Activated CD4-positive, alpha-beta T cell treated with anti-CD3 and anti-CD28 coated beads, Interleukin-2, amount 50 U/mL, for 1 hour (primary cell): ENCODE results near the gene LRRC4B.

Experiments used
- DNase-seq: peaks from one replicate; pipeline ENCODE4 v3.0.0-alpha.2; 2020

The LRRC4B gene

DNA sequence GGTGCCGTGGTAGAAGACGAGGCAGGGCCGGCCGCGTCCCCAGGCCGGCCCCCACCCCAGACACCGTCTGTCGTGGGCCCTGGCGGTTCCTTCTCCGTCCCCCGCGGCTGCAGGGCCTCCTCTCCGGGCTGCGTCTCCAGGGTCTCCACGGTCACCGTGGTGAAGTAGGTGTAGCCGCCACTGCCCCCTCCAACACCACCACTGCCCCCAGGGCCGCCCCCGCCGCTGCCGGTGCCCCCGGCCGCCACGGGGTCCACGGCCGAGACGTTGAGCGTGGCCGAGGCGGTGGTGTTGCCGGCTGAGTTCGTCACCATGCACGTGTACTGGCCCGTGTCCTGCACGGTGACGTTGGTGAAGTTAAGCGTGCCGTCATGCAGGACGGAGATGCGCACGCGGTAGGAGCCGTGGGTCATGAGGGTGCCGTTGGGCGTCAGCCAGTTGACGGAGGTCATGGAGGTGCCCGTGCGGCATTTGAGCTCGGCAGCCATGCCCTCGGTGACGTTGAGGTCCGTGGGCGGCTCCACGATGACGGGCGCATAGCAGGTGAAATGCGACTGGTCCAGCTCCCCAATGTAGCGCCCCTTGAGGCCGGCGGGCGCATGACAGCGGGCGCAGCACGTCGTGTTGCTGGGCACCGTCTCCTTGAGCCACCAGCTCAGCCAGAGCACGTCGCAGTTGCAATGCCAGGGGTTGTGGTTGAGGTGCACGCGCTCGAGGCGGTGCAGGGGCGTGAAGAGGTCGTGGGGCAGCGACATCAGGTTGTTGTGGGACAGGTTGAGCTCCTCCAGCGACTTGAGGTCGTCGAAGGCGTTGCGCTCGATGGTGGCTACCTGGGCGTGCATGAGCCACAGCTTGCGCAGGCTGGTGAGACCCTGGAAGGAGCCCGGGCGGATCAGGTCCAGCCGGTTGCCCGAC is 49.9 kb downstream of the LRRC4B start:
- no peak for DNase-seq

GRCh38 chr19:50517704-50518075 is 50.5 kb downstream of the LRRC4B start:
- DNase-seq = no peak

DNA sequence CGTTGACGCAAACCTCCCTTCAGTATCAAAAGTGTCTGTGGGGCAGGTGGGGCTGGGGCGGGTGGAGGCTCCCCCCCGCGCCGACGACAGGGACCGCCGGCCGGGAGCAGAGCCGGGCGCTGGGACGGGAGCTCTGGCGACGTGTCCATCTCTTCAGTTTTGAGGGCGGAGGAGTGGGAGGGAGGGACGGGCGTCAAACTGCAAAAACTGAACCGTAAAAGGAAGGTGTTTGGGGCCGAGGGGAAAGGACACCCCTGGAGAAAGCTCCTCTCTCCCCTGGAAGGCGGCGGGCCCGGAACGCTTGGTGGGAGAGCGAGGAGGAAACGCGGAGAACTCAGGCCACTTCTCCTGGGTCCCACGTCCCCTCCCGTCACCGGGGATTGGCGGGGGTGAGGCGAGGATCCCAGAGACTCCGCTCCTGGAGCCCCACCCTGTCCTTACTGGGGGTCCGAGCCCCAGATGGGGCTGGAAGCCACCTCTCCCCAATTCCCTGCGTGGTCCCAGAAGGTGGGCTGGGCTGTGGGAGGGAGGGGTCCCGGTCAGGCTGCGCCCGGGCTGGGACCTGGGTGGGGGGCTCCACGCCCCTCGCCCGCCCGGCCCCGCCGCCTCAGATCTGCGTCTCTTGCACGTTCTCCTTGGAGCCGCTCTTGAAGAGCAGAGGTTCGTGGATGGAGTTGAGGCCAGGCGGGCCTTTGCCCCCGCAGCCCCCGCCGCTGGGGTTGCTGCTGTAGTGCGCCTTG is 51.1 kb downstream of the LRRC4B start:
- DNase-seq = no peak

DNA sequence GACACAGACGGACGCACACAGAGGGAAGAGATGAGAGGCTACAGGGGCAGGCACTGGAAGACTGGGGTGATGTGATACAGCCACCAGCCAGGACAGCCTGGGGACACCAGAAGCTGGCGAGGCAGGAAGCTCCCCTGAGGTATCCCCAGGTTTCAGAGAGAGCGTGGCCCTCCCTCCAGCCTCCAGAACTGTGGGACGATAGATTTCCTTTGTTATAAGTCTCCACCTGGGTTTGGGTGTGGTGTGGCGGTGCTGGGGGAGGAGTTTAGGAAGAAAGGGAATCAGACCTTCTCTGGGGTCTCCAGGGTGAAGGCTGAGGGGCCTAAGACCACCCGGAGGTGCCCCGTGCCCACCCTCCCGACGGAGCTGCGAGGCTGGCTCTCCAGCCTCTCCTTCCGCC is 51.8 kb downstream of the LRRC4B start:
- DNase-seq = no peak

- DNase-seq = no peak
Measured at GRCh38 chr19:50515168-50515561, 53.1 kb downstream of the LRRC4B start.

- no peak for DNase-seq
Measured at GRCh38 chr19:50514346-50515167, 53.7 kb downstream of the LRRC4B start.

DNA sequence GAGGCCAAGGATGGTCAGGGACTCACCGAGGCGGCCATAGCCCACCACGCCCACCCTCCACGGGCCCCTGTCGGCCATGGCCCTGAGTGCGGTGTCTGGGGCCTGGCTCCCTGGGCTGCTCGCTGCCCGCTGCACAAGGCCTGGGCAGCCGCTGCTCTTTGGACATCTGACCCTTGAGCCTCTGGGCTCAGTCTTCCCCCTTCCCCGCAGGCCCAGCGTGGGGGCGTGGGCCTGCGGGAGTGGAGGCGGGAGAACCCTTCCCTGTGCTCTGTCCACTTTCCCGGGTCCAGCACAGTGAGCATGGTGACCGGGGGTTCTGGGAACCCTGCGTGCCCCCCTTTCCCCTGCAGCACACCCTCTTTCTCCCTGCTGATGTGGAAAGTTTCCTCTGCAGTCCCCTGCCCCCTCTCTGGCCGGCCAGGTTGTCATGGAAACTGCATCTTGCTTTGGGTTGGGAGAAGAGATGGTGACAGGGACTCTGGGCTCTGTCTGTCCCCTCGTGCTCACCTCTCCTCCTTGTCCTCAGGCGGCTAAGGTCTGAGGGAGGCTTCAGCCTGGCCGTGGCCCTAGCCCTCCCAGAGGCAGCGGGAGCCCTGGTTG is 54.4 kb downstream of the LRRC4B start, which contains the start of gene ASPDH:
Gene ASPDH, minus strand, starts transcription at position 168 of the 600 bp plus-strand sequence. Its CDS starts 90 bp downstream, at position 78.
- DNase-seq = no peak

- no peak for DNase-seq
Measured at GRCh38 chr19:50512999-50513745, 55.1 kb downstream of the LRRC4B start.

DNA sequence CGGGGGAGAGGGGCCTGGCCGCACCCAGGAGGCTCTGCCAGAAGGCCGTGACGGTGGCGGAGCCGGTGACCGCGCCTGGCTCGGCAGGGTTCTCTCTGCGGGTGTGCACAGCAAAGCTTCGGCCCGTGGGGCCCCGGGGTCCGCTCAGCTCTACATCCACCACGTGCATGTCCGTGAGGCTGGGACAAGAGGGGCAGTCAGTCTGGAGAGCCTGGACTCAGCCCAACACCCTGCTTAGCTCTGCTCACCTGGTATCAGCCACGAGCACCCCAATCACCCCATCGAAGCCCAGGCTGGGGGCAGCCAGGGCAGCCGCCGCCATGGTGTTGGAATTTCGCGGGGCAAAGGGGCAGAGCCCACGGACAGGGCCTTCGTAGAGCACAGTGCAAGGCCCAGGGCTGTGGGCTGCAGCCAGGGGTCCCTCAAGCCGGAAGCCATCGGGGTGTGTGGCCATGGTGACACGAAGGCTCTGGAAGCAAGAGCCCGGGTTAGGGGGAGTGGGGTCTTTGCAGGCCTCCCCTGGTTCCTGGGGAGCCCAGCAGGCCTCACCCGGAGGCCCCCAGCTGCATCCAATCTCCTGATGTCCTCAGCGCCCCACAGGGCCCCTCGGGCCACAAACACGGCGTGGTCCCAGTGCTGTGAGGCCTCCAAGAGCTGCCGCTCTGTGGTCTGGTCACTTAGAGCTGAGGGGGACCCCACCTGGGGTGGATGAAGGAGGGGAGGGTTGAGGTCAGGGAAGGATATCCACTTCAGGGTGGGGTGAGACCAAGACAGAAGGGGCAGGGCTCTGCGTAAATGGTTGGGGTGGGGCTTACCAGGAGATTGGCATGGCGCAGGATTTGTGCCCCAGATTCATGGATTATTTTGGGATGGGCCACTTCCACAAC is 55.9 kb downstream of the LRRC4B start:
- DNase-seq = no peak

DNA sequence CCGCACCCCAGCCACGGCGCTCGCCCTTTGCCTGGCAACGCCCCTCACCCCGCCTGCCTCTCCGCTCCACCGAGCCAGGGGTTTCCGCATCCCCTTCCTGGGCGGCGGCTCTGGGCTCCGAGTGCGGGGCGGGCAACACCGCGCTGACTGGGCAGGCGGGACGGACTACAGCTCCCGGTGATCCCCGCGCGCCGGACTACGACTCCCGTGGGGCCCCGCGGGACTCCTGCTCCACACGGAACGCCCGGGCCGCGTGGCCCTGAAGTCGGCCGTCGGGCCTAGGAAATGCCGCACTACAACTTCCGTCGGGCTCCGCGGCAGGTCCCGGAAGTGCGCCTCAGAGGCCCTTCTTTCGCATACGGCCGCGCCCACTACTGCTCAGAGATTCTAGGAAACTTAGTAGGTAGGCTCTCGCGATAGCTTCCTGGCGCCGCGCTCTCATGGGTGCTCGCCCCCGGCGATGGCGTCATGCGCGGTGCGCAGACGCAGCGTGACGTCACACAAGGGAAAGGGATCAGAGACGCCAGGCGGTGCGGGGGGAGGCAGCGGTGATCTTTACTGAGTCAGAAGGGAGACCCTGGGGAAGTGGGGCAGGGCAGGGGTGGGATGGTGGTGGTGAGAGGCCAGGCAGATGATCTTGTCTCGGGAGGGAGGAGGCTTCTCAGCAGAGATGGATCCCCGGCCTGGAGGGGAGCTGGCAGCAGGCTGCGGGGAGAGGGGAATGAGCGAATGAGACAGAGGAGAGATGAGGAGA is 57.0 kb downstream of the LRRC4B start, which contains the start of gene JOSD2:
Gene JOSD2, minus strand, starts transcription at position 123 of the 754 bp plus-strand sequence. CDS start 760 bp downstream, outside the sequence.
- DNase-seq = peak; percentile 96

- no peak for DNase-seq
Measured at GRCh38 chr19:50510700-50511068, 57.6 kb downstream of the LRRC4B start.

DNA sequence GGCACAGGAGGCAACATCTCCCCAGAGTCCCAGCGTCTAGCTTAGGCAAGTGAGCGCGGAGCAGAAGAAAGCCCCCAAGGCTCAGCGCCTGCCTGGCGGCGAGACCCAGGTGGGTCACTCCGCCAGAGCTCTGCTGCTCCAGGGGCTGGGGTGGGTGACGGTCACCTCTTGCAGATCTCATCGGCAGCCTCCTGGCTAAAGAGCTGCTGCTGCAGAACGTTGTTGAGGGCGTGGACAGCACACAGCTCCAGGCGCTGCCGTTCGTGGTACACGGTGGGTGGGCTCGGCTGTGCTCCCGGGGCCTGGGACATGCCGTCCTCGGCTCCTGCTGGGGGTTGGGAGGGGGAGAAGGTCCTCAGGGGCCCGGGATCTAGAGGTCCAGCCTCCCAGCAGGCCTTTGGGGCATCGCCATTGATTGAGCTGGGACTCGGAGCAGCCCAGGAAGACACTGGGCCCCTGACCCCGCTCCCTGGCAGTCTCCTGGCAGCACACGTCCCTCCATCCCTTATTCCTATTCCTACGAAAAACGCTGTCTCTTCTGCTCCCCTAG is 58.0 kb downstream of the LRRC4B start:
- no peak for DNase-seq

DNA sequence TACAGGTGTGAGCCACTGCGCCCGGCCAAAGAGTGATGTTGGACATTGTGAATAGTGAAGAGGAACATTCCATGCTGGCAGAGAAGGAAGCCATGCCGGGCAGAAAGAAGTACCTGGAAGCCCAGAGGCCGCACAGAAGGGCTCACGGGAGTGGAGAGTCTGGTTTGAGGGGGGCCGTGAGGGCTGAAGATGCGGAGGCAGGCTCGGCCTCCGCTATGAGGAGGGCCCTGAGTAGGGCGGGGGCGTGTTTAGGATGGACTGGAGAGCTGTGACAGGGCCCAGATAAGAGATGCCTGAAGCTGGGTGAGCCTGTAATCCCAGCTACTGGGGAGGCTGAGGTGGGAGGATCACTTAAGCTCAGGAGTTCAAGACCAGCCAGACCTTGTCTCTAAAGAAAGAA is 58.9 kb downstream of the LRRC4B start:
- DNase-seq = no peak

GRCh38 chr19:50508843-50509190 is 59.4 kb downstream of the LRRC4B start:
- DNase-seq = no peak

- DNase-seq = no peak
Measured at GRCh38 chr19:50507376-50507775, 60.9 kb downstream of the LRRC4B start.

DNA sequence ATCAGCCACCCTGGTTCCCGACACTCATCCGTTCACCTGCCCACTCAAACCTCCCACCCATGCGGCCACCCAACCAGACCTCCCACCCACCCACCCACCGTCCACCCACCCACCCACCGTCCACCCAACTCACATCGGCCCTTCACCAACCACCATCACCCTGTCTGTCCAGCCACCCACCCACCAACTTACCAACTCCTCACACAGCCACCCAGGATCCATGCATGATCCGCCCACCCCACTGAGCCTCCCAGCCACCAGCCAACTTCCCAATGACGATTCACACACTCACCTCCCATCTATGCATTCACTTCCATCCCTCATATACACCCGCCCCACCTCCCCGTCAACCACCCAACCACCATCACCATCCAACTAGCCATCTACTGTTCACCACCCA is 61.5 kb downstream of the LRRC4B start:
- no peak for DNase-seq

DNA sequence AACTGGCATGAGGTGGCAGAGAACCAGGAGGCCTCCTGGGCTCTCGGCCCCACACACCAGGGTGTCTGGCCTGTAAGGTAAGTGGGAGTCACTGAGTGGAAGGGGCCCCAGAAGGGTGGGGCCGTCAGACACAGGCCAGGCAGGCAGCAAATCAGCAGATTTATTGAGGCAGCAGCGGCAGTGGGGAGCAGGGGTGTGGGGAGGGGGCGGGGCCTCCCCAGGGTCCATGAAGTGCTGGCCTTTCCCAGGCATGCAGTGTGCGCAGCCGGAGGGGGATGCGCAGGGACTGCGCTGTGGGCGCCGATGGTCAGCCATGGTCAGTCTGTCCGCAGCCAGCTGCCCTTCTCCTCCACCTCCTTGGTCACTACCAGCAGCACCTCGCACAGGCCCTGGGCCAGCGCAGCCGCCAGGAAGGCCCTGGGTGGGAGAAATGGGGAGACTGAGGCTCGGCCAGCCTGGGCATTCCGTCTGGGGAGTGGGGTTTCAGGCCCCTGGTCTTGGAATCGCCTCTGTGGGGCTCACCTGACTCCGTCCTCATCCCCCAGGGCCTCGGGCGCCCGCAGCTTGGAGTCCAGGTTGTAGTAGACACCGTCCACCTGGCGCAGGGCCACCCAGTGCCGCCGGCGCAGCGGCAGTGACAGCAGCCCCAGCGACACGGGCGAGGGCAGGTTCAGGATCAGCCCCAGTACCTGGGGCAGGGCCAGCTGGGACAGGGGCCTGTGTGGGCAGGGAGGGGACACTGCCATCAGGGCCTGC is 62.2 kb downstream of the LRRC4B start:
- no peak for DNase-seq

DNA sequence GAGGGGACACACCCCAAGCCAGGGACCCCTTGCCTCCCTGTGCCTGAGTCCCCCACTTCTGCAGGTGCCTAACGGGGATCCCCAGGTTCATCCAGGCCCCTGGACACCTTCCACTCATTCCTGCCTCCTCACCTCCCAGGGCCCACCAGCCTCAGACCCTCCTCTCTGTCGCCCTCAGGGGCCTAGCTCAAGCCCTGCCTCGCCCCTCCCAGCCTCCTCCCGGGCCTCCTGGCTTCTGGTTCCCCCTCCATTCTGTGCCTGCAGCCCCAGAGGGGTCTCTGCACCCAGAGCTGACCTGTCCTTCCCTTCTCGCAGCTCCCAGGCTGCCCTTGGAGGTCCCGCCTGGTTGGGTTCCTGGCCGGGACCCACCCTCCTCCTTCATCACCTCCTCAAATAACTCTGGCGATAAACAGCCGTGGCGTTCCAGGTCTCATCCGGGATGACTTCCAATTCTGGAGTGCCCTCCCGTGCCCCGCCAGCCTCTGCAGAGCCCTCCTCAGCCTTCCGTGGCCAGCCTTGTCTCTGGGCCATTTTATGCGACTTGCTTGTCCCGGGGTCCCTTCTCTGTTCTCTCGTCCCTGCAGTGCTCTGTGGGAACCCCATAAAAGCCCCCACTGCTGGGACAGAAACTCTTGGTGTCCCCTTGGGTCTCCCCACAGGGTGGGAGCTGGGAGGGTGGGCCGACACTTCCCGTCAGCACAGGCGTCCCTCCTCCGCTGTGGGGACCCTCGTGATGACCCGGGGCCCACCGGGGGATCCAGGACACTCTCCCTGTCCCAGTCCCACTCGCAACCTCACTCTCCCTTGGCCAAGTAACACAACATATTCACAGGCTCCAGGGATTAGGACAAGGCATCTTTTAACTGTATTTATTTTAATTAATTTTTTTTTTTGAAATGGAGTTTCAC is 66.4 kb downstream of the LRRC4B start:
- DNase-seq = no peak
